ENCODE measurements around the gene MVP. TPM values are rescaled to one million over a fixed set of nuclear protein-coding genes. Genes with fewer than 3 reads are reported as not detected.

Gene MVP
- total RNA-seq, 1 experiment from 2014 or later, result 75.1 TPM

GRCh38 chr16:29848420-29849297, 28.4 kb downstream of the MVP start:
- ATAC-seq (peak; percentile 93), DNase-seq (ENCODE audit: low read depth, low spot score) (peak; percentile 44)
- no peaks in the 10 kb centered on the region for H3K27me3 ChIP-seq (ENCODE audit: insufficient read depth, low read length)
- ChIA-PET CTCF (interaction anchor here (0.6 to 3.7 kb wide), 33 partner anchors 8 to 184 kb away, joined by 3 to 36 read pairs (median 5); partner anchors contain the start of genes CDIPT, MAZ, MVP and PAGR1), RAD21 (ENCODE audit: low non-redundant PET in 1 of 2, low total read pairs in 2 of 2, uncharacterized antibody in 2 of 2, unreplicated experiment in 2 of 2) (interaction anchor here (0.8 to 1.6 kb wide), 7 partner anchors 29 to 183 kb away, joined by 3 to 8 read pairs (median 4); partner anchors contain the start of genes PAGR1 (in 2 of the 2) and MVP (in 1 of the 2)), POLR2A (interaction anchor here (1.3 to 1.9 kb wide), 3 partner anchors 10 to 28 kb away, joined by 5 to 14 read pairs (median 6); partner anchors contain the start of gene MVP)
- no peak overlapping the region for H3K9ac ChIP-seq (ENCODE audit: low read length)
- TF ChIP-seq RAD21 (IDR thresholded peaks at IDR 0.05; ENCODE audit: low read depth), result peak; percentile 93
- no peak for TF ChIP-seq ZBTB33 (IDR thresholded peaks at IDR 0.05; ENCODE audit: extremely low read depth, insufficient replicate concordance, low read length)
- peak; percentile 84 to 97 (median 95) for TF ChIP-seq CTCF (IDR thresholded peaks at IDR 0.05 in 2 of 3, conservative IDR thresholded peaks at IDR 0.05 in 1 of 3; ENCODE audit: borderline replicate concordance in 1 of 3, insufficient read depth in 1 of 3, low read depth in 2 of 3, low read length in 2 of 3)
- intact Hi-C loops (cut with micrococcal nuclease), result loop anchor here (1.0 kb wide), 1 partner anchor 148 kb away; no protein-coding TSS in a partner anchor
- H3K9me3 ChIP-seq (ENCODE audit: control insufficient read depth in 1 of 2, insufficient read depth in 1 of 2, low read depth in 1 of 2, low read length in 2 of 2), result no peaks in the 10 kb centered on the region
- no peak overlapping the region for H3K27ac ChIP-seq (ENCODE audit: low read depth, low read length)
- no peak overlapping the region for H3K4me2 ChIP-seq (ENCODE audit: low read length)
- H3K79me2 ChIP-seq (ENCODE audit: insufficient read depth, low read length), result no peaks in the 10 kb centered on the region
- BruUV-seq (replicated peaks), result no TSS peak
- no peaks in the 10 kb centered on the region for H3K9me2 ChIP-seq (ENCODE audit: insufficient read depth)
- peaks cover 0 to 2% of the 10 kb centered on the region in 2 experiments; a peak in 2 of 4 replicates for H3K36me3 ChIP-seq (ENCODE audit: control insufficient read depth in 1 of 2, insufficient read depth in 2 of 2, low read length in 2 of 2)
- no peaks in the 10 kb centered on the region for H4K20me1 ChIP-seq (ENCODE audit: insufficient read depth)
- H3K4me1 ChIP-seq (ENCODE audit: control insufficient read depth in 1 of 2, insufficient read depth in 2 of 2, low read length in 2 of 2), result peaks cover 0 to 5% of the 10 kb centered on the region in 2 experiments; a peak in 3 of 4 replicates
- H3K4me3 ChIP-seq (replicated peaks in 1 of 2; ENCODE audit: low read depth in 1 of 2, low read length in 2 of 2), result no peak overlapping the region
- no peak overlapping the region for H2AFZ ChIP-seq (ENCODE audit: low read depth, low read length, poor library complexity, severe bottlenecking)

Measured in HCT116 (cell line).